ENCODE data around the gene ZBTB21.
A peak's percentile ranks its signal among the peaks of the same experiment; 100 is the strongest.
"Not testable (repeated sequence)": the region's sequence is repeated elsewhere in the genome, so short reads cannot be mapped to it uniquely, and the experiment has no call there.

Gene ZBTB21

GRCh38 chr21:42017022-42017421 lies 6.9 kb upstream of the ZBTB21 start:
- no peak for DNase-seq

- no peak for DNase-seq
Measured at GRCh38 chr21:42016364-42016985, 6.3 kb upstream of the ZBTB21 start.

GRCh38 chr21:42013931-42014330 lies 3.8 kb upstream of the ZBTB21 start:
- peak; percentile 26 for DNase-seq

GRCh38 chr21:42013376-42013775 lies 3.2 kb upstream of the ZBTB21 start:
- no peak for DNase-seq

GRCh38 chr21:42012763-42013329 lies 2.7 kb upstream of the ZBTB21 start:
- DNase-seq: peak; percentile 45

- peak; percentile 24 for DNase-seq
Measured at GRCh38 chr21:42012344-42012743, 2.2 kb upstream of the ZBTB21 start.

GRCh38 chr21:42010507-42011495 lies 641 bp upstream of the ZBTB21 start:
- DNase-seq: peak; percentile 50

GRCh38 chr21:42009018-42009830 lies 936 bp downstream of the ZBTB21 start:
- peak; percentile 75 for DNase-seq

- peak; percentile 1 for DNase-seq
Measured at GRCh38 chr21:42007356-42007940, 2.7 kb downstream of the ZBTB21 start.

- peak; percentile 12 for DNase-seq
Measured at GRCh38 chr21:42006765-42007164, 3.4 kb downstream of the ZBTB21 start.

- DNase-seq: no peak
Measured at GRCh38 chr21:42004406-42005199, 5.6 kb downstream of the ZBTB21 start.

GRCh38 chr21:42003051-42003461 lies 7.1 kb downstream of the ZBTB21 start:
- no peak for DNase-seq

GRCh38 chr21:42002421-42002958 lies 7.7 kb downstream of the ZBTB21 start:
- no peak for DNase-seq

GRCh38 chr21:42001781-42002180 lies 8.4 kb downstream of the ZBTB21 start:
- no peak for DNase-seq

GRCh38 chr21:42000908-42001307 lies 9.3 kb downstream of the ZBTB21 start:
- DNase-seq: no peak

- no peak for DNase-seq
Measured at GRCh38 chr21:41997657-41998056, 12.5 kb downstream of the ZBTB21 start.

- no peak for DNase-seq
Measured at GRCh38 chr21:41995577-41995976, 14.6 kb downstream of the ZBTB21 start.

GRCh38 chr21:41994613-41995012 lies 15.5 kb downstream of the ZBTB21 start:
- DNase-seq: not testable (repeated sequence)

GRCh38 chr21:41993744-41994143 lies 16.4 kb downstream of the ZBTB21 start:
- DNase-seq: no peak

- DNase-seq: no peak
Measured at GRCh38 chr21:41992576-41992975, 17.6 kb downstream of the ZBTB21 start.

GRCh38 chr21:41991659-41992058 lies 18.5 kb downstream of the ZBTB21 start:
- no peak for DNase-seq

All from islet precursor cell (in vitro differentiated cells).